ES-I3 (cell line): ENCODE results near the gene NRP2.

Experiments used
- H3K36me3 ChIP-seq: 2 replicates; pipeline ENCODE4 v1.6.1; 2013; ENCODE audit warnings: mild to moderate bottlenecking, low read length, control low read depth, moderate library complexity; ENCODE audit not compliant: insufficient read depth
- H3K4me1 ChIP-seq: 2 replicates; pipeline ENCODE4 v1.6.1; 2013; ENCODE audit warnings: mild to moderate bottlenecking, control low read depth, low read length; ENCODE audit not compliant: insufficient read depth
- H3K9ac ChIP-seq: 2 replicates; pipeline ENCODE4 v1.6.1; 2013; ENCODE audit warnings: low read depth, mild to moderate bottlenecking, low read length, moderate library complexity
- H3K9me3 ChIP-seq: 2 replicates; pipeline ENCODE4 v1.6.1; 2013; ENCODE audit warnings: mild to moderate bottlenecking, low read length, moderate library complexity; ENCODE audit not compliant: control insufficient read depth, insufficient read depth

The NRP2 gene

GRCh38 chr2:205747829-205748386 lies 65.6 kb downstream of the NRP2 start:
- no peaks in the 10 kb centered on the region for H3K9me3 ChIP-seq
- no peak overlapping the region for H3K9ac ChIP-seq
- H3K36me3 ChIP-seq = no peaks in the 10 kb centered on the region
- H3K4me1 ChIP-seq = peaks cover 24% of the 10 kb centered on the region

- no peak overlapping the region for H3K9ac ChIP-seq
- H3K4me1 ChIP-seq = peaks cover 24% of the 10 kb centered on the region
- no peaks in the 10 kb centered on the region for H3K36me3 ChIP-seq
- H3K9me3 ChIP-seq = no peaks in the 10 kb centered on the region
These were observed 66.3 kb downstream of the NRP2 start for GRCh38 chr2:205748639-205749038.

GRCh38 chr2:205749078-205749477 lies 66.8 kb downstream of the NRP2 start:
- Histone ChIP-seq H3K36me3 (no peaks in the 10 kb centered on the region), H3K9ac (no peak overlapping the region; the same call in 1 of the 2 replicates), H3K4me1 (peaks cover 24% of the 10 kb centered on the region), H3K9me3 (no peaks in the 10 kb centered on the region)

- H3K9ac ChIP-seq = no peak overlapping the region
- H3K4me1 ChIP-seq = peaks cover 32% of the 10 kb centered on the region
- H3K36me3 ChIP-seq = no peaks in the 10 kb centered on the region
- no peaks in the 10 kb centered on the region for H3K9me3 ChIP-seq
These were observed 68.5 kb downstream of the NRP2 start for GRCh38 chr2:205750797-205751196.

- Histone ChIP-seq H3K36me3 (no peaks in the 10 kb centered on the region), H3K9me3 (no peaks in the 10 kb centered on the region), H3K4me1 (peaks cover 32% of the 10 kb centered on the region), H3K9ac (no peak overlapping the region)
These were observed 69.3 kb downstream of the NRP2 start for GRCh38 chr2:205751569-205752031.

- no peaks in the 10 kb centered on the region for H3K9me3 ChIP-seq
- no peak overlapping the region for H3K9ac ChIP-seq
- H3K4me1 ChIP-seq = peaks cover 38% of the 10 kb centered on the region
- no peaks in the 10 kb centered on the region for H3K36me3 ChIP-seq
These were observed 70.1 kb downstream of the NRP2 start for GRCh38 chr2:205752296-205752820.

GRCh38 chr2:205752924-205753323 lies 70.6 kb downstream of the NRP2 start:
- Histone ChIP-seq H3K9ac (no peak overlapping the region), H3K9me3 (no peaks in the 10 kb centered on the region), H3K4me1 (peaks cover 36% of the 10 kb centered on the region), H3K36me3 (no peaks in the 10 kb centered on the region)

- Histone ChIP-seq H3K36me3 (no peaks in the 10 kb centered on the region), H3K4me1 (peaks cover 28% of the 10 kb centered on the region), H3K9ac (no peak overlapping the region), H3K9me3 (no peaks in the 10 kb centered on the region)
These were observed 72.1 kb downstream of the NRP2 start for GRCh38 chr2:205754285-205754923.

GRCh38 chr2:205754924-205755321 lies 72.6 kb downstream of the NRP2 start:
- H3K36me3 ChIP-seq = no peaks in the 10 kb centered on the region
- no peaks in the 10 kb centered on the region for H3K9me3 ChIP-seq
- H3K4me1 ChIP-seq = peaks cover 26% of the 10 kb centered on the region
- H3K9ac ChIP-seq = no peak overlapping the region

- H3K4me1 ChIP-seq = peaks cover 26% of the 10 kb centered on the region
These were observed 73.6 kb downstream of the NRP2 start for GRCh38 chr2:205755923-205756322.

GRCh38 chr2:205757271-205757670 lies 75.0 kb downstream of the NRP2 start:
- H3K9me3 ChIP-seq = no peaks in the 10 kb centered on the region
- peaks cover 22% of the 10 kb centered on the region for H3K4me1 ChIP-seq
- H3K36me3 ChIP-seq = no peaks in the 10 kb centered on the region
- H3K9ac ChIP-seq = no peak overlapping the region

More at GRCh38 chr2:205755923-205756322, 73.6 kb downstream of the NRP2 start:
- H3K9me3 ChIP-seq = no peaks in the 10 kb centered on the region
- no peak overlapping the region for H3K9ac ChIP-seq
- H3K36me3 ChIP-seq = no peaks in the 10 kb centered on the region

GRCh38 chr2:205758051-205758450 lies 75.8 kb downstream of the NRP2 start:
- peaks cover 24% of the 10 kb centered on the region for H3K4me1 ChIP-seq
- H3K9ac ChIP-seq = no peak overlapping the region
- H3K36me3 ChIP-seq = no peaks in the 10 kb centered on the region
- no peaks in the 10 kb centered on the region for H3K9me3 ChIP-seq

GRCh38 chr2:205758500-205758899 lies 76.2 kb downstream of the NRP2 start:
- H3K9me3 ChIP-seq = no peaks in the 10 kb centered on the region
- H3K9ac ChIP-seq = no peak overlapping the region
- no peaks in the 10 kb centered on the region for H3K36me3 ChIP-seq
- peaks cover 28% of the 10 kb centered on the region for H3K4me1 ChIP-seq

GRCh38 chr2:205759257-205759656 lies 77.0 kb downstream of the NRP2 start:
- Histone ChIP-seq H3K36me3 (no peaks in the 10 kb centered on the region), H3K4me1 (peaks cover 28% of the 10 kb centered on the region), H3K9ac (no peak overlapping the region), H3K9me3 (no peaks in the 10 kb centered on the region)

GRCh38 chr2:205759732-205760131 lies 77.4 kb downstream of the NRP2 start:
- no peak overlapping the region for H3K9ac ChIP-seq
- peaks cover 26% of the 10 kb centered on the region for H3K4me1 ChIP-seq

More at GRCh38 chr2:205759732-205760131, 77.4 kb downstream of the NRP2 start:
- Histone ChIP-seq H3K36me3 (no peaks in the 10 kb centered on the region), H3K9me3 (no peaks in the 10 kb centered on the region)
